Stimulated activated CD4-positive, alpha-beta T cell treated with anti-CD3 and anti-CD28 coated beads, Interleukin-2, amount 100 ng/mL, for 4 hours (primary cell): ENCODE results near the gene SERPINA1.
"Not testable (repeated sequence)": the region's sequence is repeated elsewhere in the genome, so short reads cannot be mapped to it uniquely, and the experiment has no call there.

Experiments
- DNase-seq: peaks from one replicate; pipeline ENCODE4 v3.0.0-alpha.2; 2020; ENCODE audit warnings: low read depth

SERPINA1 gene

GRCh38 chr14:94369766-94370523 lies 18.5 kb downstream of the SERPINA1 start:
- not testable (repeated sequence) for DNase-seq

GRCh38 chr14:94368956-94369355 lies 19.4 kb downstream of the SERPINA1 start:
- DNase-seq: no peak

- no peak for DNase-seq
These were observed 20.2 kb downstream of the SERPINA1 start for GRCh38 chr14:94368243-94368590.

- DNase-seq: no peak
These were observed 20.8 kb downstream of the SERPINA1 start for GRCh38 chr14:94367347-94368242.

- no peak for DNase-seq
These were observed 22.1 kb downstream of the SERPINA1 start, which contains the start of gene SERPINA2 for GRCh38 chr14:94366146-94366915. Gene SERPINA2 (minus strand): TSS chr14:94366698.

GRCh38 chr14:94365624-94366023 lies 22.8 kb downstream of the SERPINA1 start:
- DNase-seq: no peak

- no peak for DNase-seq
These were observed 23.4 kb downstream of the SERPINA1 start for GRCh38 chr14:94364964-94365363.

- DNase-seq: no peak
These were observed 24.4 kb downstream of the SERPINA1 start for GRCh38 chr14:94364037-94364436.

- DNase-seq: no peak
These were observed 25.2 kb downstream of the SERPINA1 start for GRCh38 chr14:94363151-94363624.

GRCh38 chr14:94362614-94363133 lies 25.7 kb downstream of the SERPINA1 start:
- no peak for DNase-seq

GRCh38 chr14:94361682-94362081 lies 26.7 kb downstream of the SERPINA1 start:
- no peak for DNase-seq

GRCh38 chr14:94360945-94361565 lies 27.3 kb downstream of the SERPINA1 start:
- DNase-seq: no peak

GRCh38 chr14:94357166-94357565 lies 31.2 kb downstream of the SERPINA1 start:
- no peak for DNase-seq

- DNase-seq: no peak
These were observed 31.9 kb downstream of the SERPINA1 start for GRCh38 chr14:94356379-94357056.

- no peak for DNase-seq
These were observed 33.1 kb downstream of the SERPINA1 start for GRCh38 chr14:94355191-94355794.

- DNase-seq: no peak
These were observed 33.7 kb downstream of the SERPINA1 start for GRCh38 chr14:94354638-94355185.

GRCh38 chr14:94354190-94354589 lies 34.2 kb downstream of the SERPINA1 start:
- DNase-seq: not testable (repeated sequence)

- no peak for DNase-seq
These were observed 39.1 kb downstream of the SERPINA1 start for GRCh38 chr14:94349276-94349675.

- no peak for DNase-seq
These were observed 39.6 kb downstream of the SERPINA1 start for GRCh38 chr14:94348836-94349235.

- DNase-seq: no peak
These were observed 41.6 kb downstream of the SERPINA1 start for GRCh38 chr14:94346841-94347240.
